GM10266 (cell line): ENCODE measurements around the gene NKRF.
"Not testable (repeated sequence)": the region's sequence is repeated elsewhere in the genome, so short reads cannot be mapped to it uniquely, and the experiment has no call there.

Experiments
- DNase-seq: peaks from one replicate; pipeline ENCODE4 v3.0.0; 2012; ENCODE audit errors: extremely low spot score
- TF ChIP-seq, protein P1 (sequence below): IDR thresholded peaks from 2 replicates; pipeline ENCODE4 v1.5.1; 2012; ENCODE audit warnings: mild to moderate bottlenecking, low read depth; ENCODE audit not compliant: control insufficient read depth, insufficient read depth; ENCODE audit errors: missing control alignments

Gene NKRF

DNA sequence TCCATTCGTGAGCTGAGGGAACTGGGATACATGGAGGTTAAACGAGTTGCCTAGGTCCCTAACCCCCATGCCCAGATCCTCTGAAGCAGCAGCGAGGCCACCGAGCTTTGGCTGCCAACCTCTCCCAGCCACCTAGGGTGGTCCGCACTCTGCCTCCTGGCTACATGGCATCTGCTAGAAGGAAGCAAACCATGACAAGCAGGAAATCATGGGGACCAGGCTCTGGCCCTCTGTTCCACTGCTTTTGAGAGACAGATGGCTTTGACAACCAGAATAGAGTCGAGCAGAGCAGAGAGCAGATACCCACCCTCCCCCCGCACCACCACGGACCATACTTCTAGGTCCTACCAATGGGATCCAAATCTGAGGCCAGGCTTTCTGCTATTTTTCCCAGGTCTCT, 37.5 kb upstream of the NKRF start:
- TF ChIP-seq, protein P1, sequence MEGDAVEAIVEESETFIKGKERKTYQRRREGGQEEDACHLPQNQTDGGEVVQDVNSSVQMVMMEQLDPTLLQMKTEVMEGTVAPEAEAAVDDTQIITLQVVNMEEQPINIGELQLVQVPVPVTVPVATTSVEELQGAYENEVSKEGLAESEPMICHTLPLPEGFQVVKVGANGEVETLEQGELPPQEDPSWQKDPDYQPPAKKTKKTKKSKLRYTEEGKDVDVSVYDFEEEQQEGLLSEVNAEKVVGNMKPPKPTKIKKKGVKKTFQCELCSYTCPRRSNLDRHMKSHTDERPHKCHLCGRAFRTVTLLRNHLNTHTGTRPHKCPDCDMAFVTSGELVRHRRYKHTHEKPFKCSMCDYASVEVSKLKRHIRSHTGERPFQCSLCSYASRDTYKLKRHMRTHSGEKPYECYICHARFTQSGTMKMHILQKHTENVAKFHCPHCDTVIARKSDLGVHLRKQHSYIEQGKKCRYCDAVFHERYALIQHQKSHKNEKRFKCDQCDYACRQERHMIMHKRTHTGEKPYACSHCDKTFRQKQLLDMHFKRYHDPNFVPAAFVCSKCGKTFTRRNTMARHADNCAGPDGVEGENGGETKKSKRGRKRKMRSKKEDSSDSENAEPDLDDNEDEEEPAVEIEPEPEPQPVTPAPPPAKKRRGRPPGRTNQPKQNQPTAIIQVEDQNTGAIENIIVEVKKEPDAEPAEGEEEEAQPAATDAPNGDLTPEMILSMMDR: no peak
- no peak for DNase-seq

DNA sequence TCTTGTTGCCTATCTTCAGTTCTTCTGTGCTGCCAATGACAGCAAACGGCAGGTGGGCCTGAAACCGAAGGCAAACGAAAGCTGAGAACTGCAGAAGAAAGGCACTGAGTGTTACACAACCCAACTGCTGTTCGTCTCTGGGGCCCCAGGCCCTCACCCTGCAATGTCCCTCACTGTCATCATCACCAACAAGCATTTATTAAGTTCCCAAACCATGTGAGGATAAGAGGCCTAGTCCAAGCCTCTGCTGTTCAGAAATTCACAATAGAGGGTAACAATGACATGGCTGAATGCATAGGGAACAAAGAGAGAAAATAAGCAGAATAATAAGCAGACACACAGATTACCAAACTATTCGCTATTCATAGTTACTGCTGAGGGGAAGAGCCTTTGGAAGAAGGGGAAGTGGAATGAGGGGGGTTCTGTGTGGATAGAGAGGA, 34.5 kb upstream of the NKRF start:
- TF ChIP-seq, protein P1: no peak

DNA sequence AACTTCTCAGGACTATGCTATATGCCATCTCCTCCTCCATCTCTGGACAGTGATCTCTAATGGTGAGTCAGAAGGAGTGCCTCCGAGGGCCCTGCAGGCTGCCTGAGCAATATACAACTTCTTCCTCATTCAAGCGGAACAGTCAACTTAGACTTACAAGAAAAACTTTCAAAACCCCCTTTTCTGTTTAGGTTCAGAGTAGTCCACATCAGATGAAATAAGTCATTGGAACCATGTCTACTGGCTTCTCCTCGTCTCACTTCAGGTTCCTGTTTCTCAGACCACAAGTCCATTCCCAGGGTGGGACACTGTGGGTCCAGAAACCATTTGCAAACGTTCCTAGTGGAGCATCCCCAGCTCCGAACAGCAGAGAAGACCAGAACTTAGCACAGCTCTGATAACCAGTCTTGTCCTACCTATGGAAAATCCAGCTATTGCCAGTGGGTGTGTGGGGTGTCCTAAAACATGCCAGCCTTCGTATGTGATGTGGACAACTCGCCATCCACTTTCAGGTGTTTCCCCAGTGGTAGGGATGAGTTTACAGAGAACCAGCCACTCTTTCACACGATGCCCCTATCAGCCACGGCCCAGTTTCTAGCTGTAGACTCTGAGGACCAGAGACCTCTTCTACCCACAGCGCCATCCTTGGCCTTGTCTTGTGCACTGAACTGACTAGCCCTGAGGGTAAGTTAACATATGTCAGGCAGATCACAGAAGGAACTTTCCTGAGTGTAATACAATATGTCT, 32.7 kb upstream of the NKRF start:
- TF ChIP-seq, protein P1: peak; percentile 4
- DNase-seq: peak; percentile 48

More for the DNA sequence above, 34.5 kb upstream of the NKRF start:
- no peak for DNase-seq

DNA sequence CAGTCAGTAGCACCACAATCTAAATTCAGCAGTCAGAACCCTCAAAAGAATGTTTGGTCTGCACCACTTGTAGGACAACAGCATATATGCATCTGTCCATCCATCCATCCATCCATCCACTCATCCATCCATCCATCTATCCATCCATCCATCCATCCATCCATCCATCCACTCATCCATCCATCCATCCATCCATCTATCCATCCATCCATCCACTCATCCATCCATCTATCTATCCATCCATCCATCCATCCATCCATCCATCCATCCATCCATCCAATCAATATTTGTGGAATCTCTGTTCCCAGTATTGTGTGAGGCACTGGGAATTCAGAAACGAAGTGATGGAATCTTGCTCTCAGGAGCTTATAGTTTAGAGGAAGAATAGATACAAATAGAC, 31.2 kb upstream of the NKRF start:
- DNase-seq: not testable (repeated sequence)

DNA sequence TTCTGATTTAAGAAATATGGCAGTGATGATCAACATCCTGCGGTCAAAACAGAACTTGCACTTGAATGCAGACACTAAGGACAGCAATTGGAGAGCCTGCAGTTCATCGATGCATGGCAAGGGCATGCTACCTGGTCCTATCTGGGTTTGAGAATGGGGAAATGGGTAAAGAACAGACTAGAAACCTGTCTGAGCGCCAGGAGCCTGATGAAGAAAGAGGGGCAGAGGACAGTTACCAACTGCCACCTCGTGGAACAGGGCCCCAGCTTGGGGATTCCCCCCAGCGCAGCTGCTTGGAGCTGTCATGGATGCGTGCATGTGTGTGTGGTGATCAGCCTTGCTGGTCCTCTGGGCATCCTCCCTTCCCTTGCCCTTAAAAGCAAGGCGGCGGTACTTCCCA, 30.2 kb upstream of the NKRF start:
- TF ChIP-seq, protein P1: no peak
- DNase-seq: no peak

DNA sequence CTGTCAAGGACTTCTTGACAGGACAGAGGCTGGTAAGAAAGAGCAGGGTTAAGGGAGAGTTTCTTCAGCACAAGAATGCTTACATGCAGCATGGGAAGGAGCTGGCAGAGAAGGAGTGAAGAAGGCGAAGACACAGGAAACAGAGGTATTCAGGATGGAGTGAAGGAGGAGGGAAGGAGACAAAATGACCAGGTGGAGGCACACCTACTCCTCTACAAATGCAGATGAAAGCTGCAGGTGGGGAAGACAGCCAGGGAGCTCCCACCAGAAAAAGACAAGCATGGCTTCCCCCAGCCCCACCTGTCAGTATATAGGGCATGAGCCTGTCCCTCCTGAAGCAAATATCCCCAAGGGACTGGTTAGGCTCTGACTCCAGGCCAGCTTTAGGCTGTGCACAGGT, 29.6 kb upstream of the NKRF start:
- TF ChIP-seq, protein P1: no peak
- DNase-seq: no peak

DNA sequence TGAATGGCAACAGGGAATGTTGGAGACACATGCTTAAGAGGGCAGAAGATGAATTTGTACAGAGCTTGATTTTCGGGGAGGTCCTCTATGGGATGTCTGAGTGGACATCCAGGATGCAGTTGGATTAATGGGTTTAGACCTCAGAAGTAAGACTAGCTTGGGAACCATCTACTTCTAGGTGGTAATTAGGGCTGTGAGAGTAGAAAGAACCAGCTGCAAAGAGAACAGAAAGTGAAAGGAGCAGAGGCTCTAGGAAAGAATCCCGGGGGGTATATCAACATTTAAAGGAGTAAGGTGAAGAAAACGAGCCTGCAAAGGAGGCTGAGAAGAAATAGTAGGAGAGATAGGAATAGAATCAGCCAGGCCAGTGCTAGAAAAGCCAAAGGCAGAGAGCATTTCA, 29.0 kb upstream of the NKRF start:
- TF ChIP-seq, protein P1: no peak
- no peak for DNase-seq

DNA sequence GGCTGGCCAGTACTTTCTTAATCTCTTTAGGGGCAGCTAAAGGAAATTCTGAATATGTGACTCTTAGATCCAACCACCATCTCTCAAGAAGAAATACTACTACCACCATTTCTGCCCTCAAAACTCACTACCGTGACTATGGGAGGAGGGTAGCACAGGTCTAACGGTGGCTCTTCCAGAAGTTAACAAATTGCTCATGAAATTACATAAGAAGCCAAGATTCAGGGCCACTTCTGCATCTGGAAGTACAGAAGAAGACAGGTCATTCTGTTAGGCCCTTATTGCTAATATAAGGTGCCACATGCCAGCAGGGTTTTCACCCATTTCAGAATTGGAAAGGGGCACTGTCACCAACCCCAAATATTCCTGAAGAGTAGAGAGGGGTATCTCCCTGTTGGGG, 19.6 kb upstream of the NKRF start:
- TF ChIP-seq, protein P1: no peak
- no peak for DNase-seq
